Heart right ventricle (tissue), 16 donors: ENCODE data around the gene NUP133. TPM values are rescaled to one million over a fixed set of nuclear protein-coding genes. Genes with fewer than 3 reads are reported as not detected.

Experiments used
- ATAC-seq, 8 donors: fragments of 200-7000 bp; cut with Tn5 transposase; one replicate each; pipeline ENCODE4 v1.9.1; 2020; ENCODE audit warnings: mild to moderate bottlenecking in 8 of 8, moderate library complexity in 8 of 8, moderate number of reproducible peaks in 1 of 8
- DNase-seq, 2 donors: peaks; one replicate each; pipeline ENCODE4 v3.0.0-alpha.2; 2020
- H3K27ac ChIP-seq, 10 donors: fragments of 200-600 bp; sonication (generic) in 2 of 10; one replicate each; pipeline versions ENCODE4 v1.5.0 to v1.8.0; 2020 to 2022; ENCODE audit warnings: mild to moderate bottlenecking in 3 of 10
- H3K27me3 ChIP-seq, 7 donors: fragments of 200-600 bp; one replicate each; pipeline ENCODE4 v1.8.0; 2021 to 2022; ENCODE audit warnings: mild to moderate bottlenecking in 2 of 7
- H3K36me3 ChIP-seq, 9 donors: fragments of 200-600 bp; sonication (generic) in 1 of 9; one replicate each; pipeline versions ENCODE4 v1.5.0 to v1.8.0; 2020 to 2022; ENCODE audit warnings: mild to moderate bottlenecking in 2 of 9
- H3K4me1 ChIP-seq, 9 donors: fragments of 200-600 bp; sonication (generic) in 1 of 9; one replicate each; pipeline versions ENCODE4 v1.5.0 to v1.8.0; 2020 to 2022; ENCODE audit warnings: mild to moderate bottlenecking in 4 of 9
- H3K4me3 ChIP-seq, 10 donors: fragments of 200-600 bp; sonication (generic) in 2 of 10; one replicate each; pipeline versions ENCODE4 v1.5.0 to v1.8.0; 2020 to 2022; ENCODE audit warnings: mild to moderate bottlenecking in 7 of 10, moderate library complexity in 2 of 10
- H3K9me3 ChIP-seq, 11 donors: fragments of 200-600 bp in 10 of 11; sonication (generic) in 2 of 11; one replicate each; pipeline versions ENCODE4 v1.5.0 to v1.8.0; 2013 to 2022; ENCODE audit warnings: mild to moderate bottlenecking in 2 of 11, control low read depth in 1 of 11, moderate library complexity in 1 of 11
- CTCF ChIP-seq, 9 donors: fragments of 200-600 bp; sonication (generic) in 2 of 9; IDR thresholded peaks; one replicate each; pipeline versions ENCODE4 v1.5.0 to v1.8.0; 2021 to 2022; ENCODE audit warnings: antibody characterized with exemption in 9 of 9, mild to moderate bottlenecking in 5 of 9, moderate library complexity in 1 of 9
- WGBS, 2 donors: extraction: QIAGEN DNeasy Blood & Tissue Kit; methylation state at CpG; one replicate each; pipeline ENCODE4 v1.1.7; 2013; ENCODE audit warnings: inconsistent platforms in 1 of 2; 5-methylcytosine and 5-hydroxymethylcytosine counted together
- intact Hi-C, 10 donors: fragments of 100-400 bp; cut with DNase I; formaldehyde crosslinking; loops; one replicate each; pipeline versions ENCODE4 v1.11.1 to v1.14.2; 2022
- polyA plus RNA-seq, 2 donors: library from polyadenylated mRNA; stranded (reverse); fragments of 200-250 nt; gene quantifications; one replicate each; pipeline ENCODE4 v1.2.3, GENCODE V29; 2013
- total RNA-seq, 10 donors: library from RNA; stranded (reverse); fragmentation: NEBNext Ultra II Directional in 3 of 10; extraction: Animal tissue kit (Norgen Biotek cat#: 25700) in 3 of 10; gene quantifications; one replicate each; pipeline versions ENCODE4 v1.2.1 to v1.2.4, GENCODE V29; 2021 to 2023
- donor health status: Arrhythmogenic right ventricular cardiomyopathy.
- donor health status: ischemic (EF 13 %, LVEDD 7.1; RV severe dilation, severe dysfunction).
- donor health status: healthy with polysubstance abuse.
- donor health status: DM: no; HTN: yes; CAD: no.
- donor health status: DM: no; HTN: no; CAD: no.
- donor health status: ischemic (EF 25% LVEDD 6.9; RV normal size, moderate dysfunction).
- donor health status: ischemic (EF 25% LVEDD 5.7; RV mildly dilated, moderate dysfunction).
- donor health status: healthy.
- donor health status: DM: yes; HTN: yes; CAD: no.
- donor health status: Ischemic cardiomyopathy.
- donor health status: ischemic (EF 35%, LVEDD 5.7; RV mildly dilated, moderate dysfunction).
- donor health status: nonischemic (EF 11% LVEDD 7.7; RV severe dilation, severe dysfunction).
- donor health status: DM: yes; HTN: yes; CAD: no.
- donor health status: PGD.
- donor health status: ischemic (EF 29% LVEDD 5.4; RV normal size, mild dysfunction).
- donor health status: nonischemic (EF 23%, LVEDD 6.1; RV moderate dilation, normal function).

NUP133 gene
- total and polyA plus RNA-seq, 12 donors, result 9.3 to 36.3 (median 31.3) TPM

GRCh38 chr1:229544587-229544986 lies 36.4 kb upstream of the NUP133 start:
- H3K9me3 ChIP-seq, result peaks cover 0 to 5% (median 0%) of the 10 kb centered on the region in 11 donors
- H3K27me3 ChIP-seq, result no peaks in the 10 kb centered on the region
- ATAC-seq (no peak), DNase-seq (no peak)
- peaks cover 0 to 3% (median 0%) of the 10 kb centered on the region in 9 donors for H3K4me1 ChIP-seq
- intact Hi-C loops, result no loop called here
- 93 to 100% methylated on average over 1 of the region's 1 CpG for WGBS, 2 donors
- peaks cover 0 to 98% (median 55%) of the 10 kb centered on the region in 9 donors for H3K36me3 ChIP-seq
- no peak overlapping the region for H3K27ac ChIP-seq
- TF ChIP-seq CTCF (IDR thresholded peaks at IDR 0.05), result no peak
- H3K4me3 ChIP-seq, result no peak overlapping the region

GRCh38 chr1:229539863-229540506 lies 31.8 kb upstream of the NUP133 start:
- Histone ChIP-seq H3K27ac (no peak overlapping the region), H3K4me1 (no peaks in the 10 kb centered on the region), H3K36me3 (peaks cover 0 to 99% (median 49%) of the 10 kb centered on the region in 9 donors), H3K9me3 (peaks cover 0 to 5% (median 0%) of the 10 kb centered on the region in 11 donors), H3K27me3 (no peaks in the 10 kb centered on the region), H3K4me3 (no peak overlapping the region)
- intact Hi-C loops, result no loop called here
- DNase-seq, result no peak
- WGBS, 2 donors, result 95 to 96% methylated on average over 6 of the region's 6 CpGs
- ATAC-seq, result no peak
- TF ChIP-seq CTCF (IDR thresholded peaks at IDR 0.05), result no peak

GRCh38 chr1:229538945-229539344 lies 30.8 kb upstream of the NUP133 start:
- TF ChIP-seq CTCF (IDR thresholded peaks at IDR 0.05), result no peak
- no peaks in the 10 kb centered on the region for H3K4me1 ChIP-seq
- H3K36me3 ChIP-seq, result peaks cover 0 to 95% (median 50%) of the 10 kb centered on the region in 9 donors
- no peaks in the 10 kb centered on the region for H3K9me3 ChIP-seq
- H3K27me3 ChIP-seq, result no peaks in the 10 kb centered on the region
- no peak overlapping the region for H3K4me3 ChIP-seq
- ATAC-seq, result no peak
- H3K27ac ChIP-seq, result no peak overlapping the region
- WGBS, 2 donors, result 95% methylated on average over 5 of the region's 5 CpGs
- intact Hi-C loops, result no loop called here
- DNase-seq, result no peak

GRCh38 chr1:229537894-229538293 lies 29.8 kb upstream of the NUP133 start:
- DNase-seq, result no peak
- H3K4me1 ChIP-seq, result no peaks in the 10 kb centered on the region
- H3K36me3 ChIP-seq, result peaks cover 0 to 95% (median 50%) of the 10 kb centered on the region in 9 donors
- no peaks in the 10 kb centered on the region for H3K9me3 ChIP-seq
- H3K27ac ChIP-seq, result no peak overlapping the region
- intact Hi-C loops, result no loop called here
- no peak for TF ChIP-seq CTCF (IDR thresholded peaks at IDR 0.05)
- WGBS, 2 donors, result 72 to 78% methylated on average over 4 of the region's 4 CpGs
- H3K27me3 ChIP-seq, result no peaks in the 10 kb centered on the region
- no peak for ATAC-seq
- H3K4me3 ChIP-seq, result no peak overlapping the region
